ENCODE data around the gene DENND1B. TPM values are rescaled to one million over a fixed set of nuclear protein-coding genes. Genes with fewer than 3 reads are reported as not detected.

The DENND1B gene
- total and polyA plus RNA-seq, 2 donors (not counting 1 experiment from before 2014, with no cell fraction given): 4.3 to 25.4 TPM

DNA sequence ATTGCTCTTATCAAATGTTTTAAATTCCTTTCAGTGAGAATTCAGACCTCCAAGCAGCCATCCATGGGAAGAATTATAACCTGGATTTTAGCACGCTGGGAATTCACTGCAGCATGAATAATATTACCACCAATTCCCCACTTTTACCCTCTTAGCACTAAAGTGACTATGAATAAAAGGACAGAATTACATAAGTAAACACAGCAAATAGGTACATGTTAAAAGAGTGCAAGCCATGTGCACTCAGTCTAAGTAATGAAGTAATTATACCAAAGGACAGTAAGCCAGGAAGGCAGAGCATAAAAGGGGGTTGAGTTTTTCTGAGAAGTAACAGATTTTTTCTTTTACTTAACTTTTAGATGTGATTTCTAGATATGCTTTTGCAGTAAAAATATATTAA, 176.3 kb downstream of the DENND1B start:
- no peak for ATAC-seq (ENCODE audit: low read depth)
- WGBS (ENCODE audit: insufficient coverage): no CpG with 5 or more reads among the region's 1 CpG
- Histone ChIP-seq H3K36me3 (replicated peaks in 1 of 2; ENCODE audit: control extremely low read depth in 1 of 2, control insufficient read depth in 1 of 2, extremely low read depth in 1 of 2, insufficient read depth in 2 of 2, low read length in 1 of 2) (no peaks in the 10 kb centered on the region), H4K20me1 (ENCODE audit: control insufficient read depth, insufficient read depth, low read length, poor library complexity, severe bottlenecking) (no peaks in the 10 kb centered on the region), H3K27me3 (replicated peaks in 1 of 4; ENCODE audit: control extremely low read depth in 1 of 4, control insufficient read depth in 3 of 4, insufficient read depth in 4 of 4, low read length in 3 of 4) (no peaks in the 10 kb centered on the region), H3K9me3 (ENCODE audit: control extremely low read depth in 1 of 3, control insufficient read depth in 2 of 3, insufficient read depth in 1 of 3, low read length in 2 of 3) (no peaks in the 10 kb centered on the region), H3K27ac (ENCODE audit: low read length in 2 of 2) (no peak overlapping the region), H3K4me1 (ENCODE audit: control insufficient read depth in 2 of 2, insufficient read depth in 2 of 2, low read length in 2 of 2) (no peaks in the 10 kb centered on the region), H2AFZ (ENCODE audit: insufficient read depth, low read depth, low read length, poor library complexity, severe bottlenecking) (no peak overlapping the region), H3K4me3 (ENCODE audit: control extremely low read depth in 1 of 5, extremely low read depth in 1 of 5, insufficient read depth in 1 of 5, low read depth in 2 of 5, low read length in 4 of 5) (no peak overlapping the region), H3K79me2 (ENCODE audit: control insufficient read depth, insufficient read depth, low read length) (no peaks in the 10 kb centered on the region), H3K4me2 (replicated peaks; ENCODE audit: low read depth, low read length, poor library complexity, severe bottlenecking) (no peak overlapping the region), H3K9ac (ENCODE audit: low read length) (no peak overlapping the region)
- no peak for DNase-seq
- Mint-ChIP-seq H3K4me3 (no peak overlapping the region), H3K4me1 (no peaks in the 10 kb centered on the region), H3K9me3 (ENCODE audit: insufficient read depth) (no peaks in the 10 kb centered on the region), H3K27me3 (no peaks in the 10 kb centered on the region), H3K27ac (no peak overlapping the region)
- TF ChIP-seq EZH2 (IDR thresholded peaks at IDR 0.05; ENCODE audit: borderline replicate concordance, insufficient read depth, low read depth, low read length, poor library complexity, severe bottlenecking): no peak
- TF ChIP-seq, protein P1, sequence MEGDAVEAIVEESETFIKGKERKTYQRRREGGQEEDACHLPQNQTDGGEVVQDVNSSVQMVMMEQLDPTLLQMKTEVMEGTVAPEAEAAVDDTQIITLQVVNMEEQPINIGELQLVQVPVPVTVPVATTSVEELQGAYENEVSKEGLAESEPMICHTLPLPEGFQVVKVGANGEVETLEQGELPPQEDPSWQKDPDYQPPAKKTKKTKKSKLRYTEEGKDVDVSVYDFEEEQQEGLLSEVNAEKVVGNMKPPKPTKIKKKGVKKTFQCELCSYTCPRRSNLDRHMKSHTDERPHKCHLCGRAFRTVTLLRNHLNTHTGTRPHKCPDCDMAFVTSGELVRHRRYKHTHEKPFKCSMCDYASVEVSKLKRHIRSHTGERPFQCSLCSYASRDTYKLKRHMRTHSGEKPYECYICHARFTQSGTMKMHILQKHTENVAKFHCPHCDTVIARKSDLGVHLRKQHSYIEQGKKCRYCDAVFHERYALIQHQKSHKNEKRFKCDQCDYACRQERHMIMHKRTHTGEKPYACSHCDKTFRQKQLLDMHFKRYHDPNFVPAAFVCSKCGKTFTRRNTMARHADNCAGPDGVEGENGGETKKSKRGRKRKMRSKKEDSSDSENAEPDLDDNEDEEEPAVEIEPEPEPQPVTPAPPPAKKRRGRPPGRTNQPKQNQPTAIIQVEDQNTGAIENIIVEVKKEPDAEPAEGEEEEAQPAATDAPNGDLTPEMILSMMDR (IDR thresholded peaks at IDR 0.05): no peak
- intact Hi-C loops (cut with micrococcal nuclease): no loop called here
- ChIA-PET CTCF (no interaction called here), POLR2A (no interaction called here)

DNA sequence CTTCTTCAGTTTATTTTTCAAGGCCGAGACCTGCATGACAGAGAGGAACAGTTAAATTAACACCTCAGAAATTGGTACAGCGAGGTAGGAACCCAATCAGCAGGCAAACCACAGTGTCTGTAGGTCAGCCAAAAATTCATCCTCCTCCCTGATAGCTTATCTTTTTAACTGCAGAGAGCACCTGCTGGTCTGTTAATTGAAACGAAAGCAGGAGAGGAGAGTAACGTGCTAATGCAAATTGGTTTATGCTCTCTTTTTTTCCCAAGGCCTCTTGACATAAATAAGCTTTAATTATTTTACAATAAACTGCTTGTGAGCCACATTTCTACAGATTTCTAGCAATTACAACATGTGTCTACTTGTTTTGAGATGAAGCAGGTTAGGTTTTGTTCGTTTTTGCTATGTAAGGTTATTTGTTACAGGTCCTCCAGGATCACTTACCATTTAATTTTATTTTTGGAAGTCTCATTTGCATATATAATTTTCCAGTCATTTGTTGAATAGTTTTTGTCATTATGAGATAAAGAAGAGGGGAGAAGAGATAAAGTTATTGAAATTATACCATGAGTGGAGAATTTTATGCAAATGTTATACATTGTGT, 179.9 kb downstream of the DENND1B start:
- Histone ChIP-seq H2AFZ (ENCODE audit: insufficient read depth, low read depth, low read length, poor library complexity, severe bottlenecking) (no peak overlapping the region), H3K36me3 (replicated peaks in 1 of 2; ENCODE audit: control extremely low read depth in 1 of 2, control insufficient read depth in 1 of 2, extremely low read depth in 1 of 2, insufficient read depth in 2 of 2, low read length in 1 of 2) (no peaks in the 10 kb centered on the region), H3K4me3 (ENCODE audit: control extremely low read depth in 1 of 5, extremely low read depth in 1 of 5, insufficient read depth in 1 of 5, low read depth in 2 of 5, low read length in 4 of 5) (no peak overlapping the region), H3K4me2 (replicated peaks; ENCODE audit: low read depth, low read length, poor library complexity, severe bottlenecking) (no peak overlapping the region), H3K79me2 (ENCODE audit: control insufficient read depth, insufficient read depth, low read length) (no peaks in the 10 kb centered on the region), H3K9ac (ENCODE audit: low read length) (no peak overlapping the region), H4K20me1 (ENCODE audit: control insufficient read depth, insufficient read depth, low read length, poor library complexity, severe bottlenecking) (no peaks in the 10 kb centered on the region), H3K27ac (ENCODE audit: low read length in 2 of 2) (no peak overlapping the region), H3K27me3 (replicated peaks in 1 of 4; ENCODE audit: control extremely low read depth in 1 of 4, control insufficient read depth in 3 of 4, insufficient read depth in 4 of 4, low read length in 3 of 4) (no peaks in the 10 kb centered on the region), H3K9me3 (ENCODE audit: control extremely low read depth in 1 of 3, control insufficient read depth in 2 of 3, insufficient read depth in 1 of 3, low read length in 2 of 3) (no peaks in the 10 kb centered on the region), H3K4me1 (ENCODE audit: control insufficient read depth in 2 of 2, insufficient read depth in 2 of 2, low read length in 2 of 2) (no peaks in the 10 kb centered on the region)
- Mint-ChIP-seq H3K27ac (no peak overlapping the region), H3K4me1 (no peaks in the 10 kb centered on the region), H3K4me3 (no peak overlapping the region), H3K9me3 (ENCODE audit: insufficient read depth) (no peaks in the 10 kb centered on the region), H3K27me3 (no peaks in the 10 kb centered on the region)
- ATAC-seq (ENCODE audit: low read depth): no peak
- ChIA-PET POLR2A (no interaction called here), CTCF (interaction anchor here (0.8 kb wide), 1 partner anchor 24 kb away, joined by 3 read pairs; no protein-coding TSS in a partner anchor)
- TF ChIP-seq, protein P1 (IDR thresholded peaks at IDR 0.05): no peak
- TF ChIP-seq EZH2 (IDR thresholded peaks at IDR 0.05; ENCODE audit: borderline replicate concordance, insufficient read depth, low read depth, low read length, poor library complexity, severe bottlenecking): no peak
- intact Hi-C loops (cut with micrococcal nuclease): no loop called here
- WGBS (ENCODE audit: insufficient coverage): 100% methylated on average over 1 of the region's 5 CpGs
- DNase-seq: no peak
